ENCODE measurements around the gene KLHL7. TPM values are rescaled to one million over a fixed set of nuclear protein-coding genes. Genes with fewer than 3 reads are reported as not detected.
A peak's percentile ranks its signal among the peaks of the same experiment; 100 is the strongest.
"Not testable (repeated sequence)": the region's sequence is repeated elsewhere in the genome, so short reads cannot be mapped to it uniquely, and the experiment has no call there.

The KLHL7 gene
- total RNA-seq, 1 donor from 2014 or later, result 18.1 TPM

GRCh38 chr7:23214423-23214822 lies 108.8 kb downstream of the KLHL7 start:
- no peak for DNase-seq (ENCODE audit: low spot score)

GRCh38 chr7:23214938-23215337 lies 109.4 kb downstream of the KLHL7 start:
- DNase-seq (ENCODE audit: low spot score), result no peak

- peak; percentile 32 for DNase-seq (ENCODE audit: low spot score)
Measured at GRCh38 chr7:23216021-23216420, 110.4 kb downstream of the KLHL7 start.

GRCh38 chr7:23218196-23218595 lies 112.6 kb downstream of the KLHL7 start:
- DNase-seq (ENCODE audit: low spot score), result no peak

GRCh38 chr7:23220690-23221305 lies 115.2 kb downstream of the KLHL7 start:
- DNase-seq (ENCODE audit: low spot score), result peak; percentile 38

- no peak for DNase-seq (ENCODE audit: low spot score)
Measured at GRCh38 chr7:23222439-23223030, 117.0 kb downstream of the KLHL7 start.

GRCh38 chr7:23224364-23224763 lies 118.8 kb downstream of the KLHL7 start:
- DNase-seq (ENCODE audit: low spot score), result not testable (repeated sequence)

- DNase-seq (ENCODE audit: low spot score), result no peak
Measured at GRCh38 chr7:23226844-23227450, 121.4 kb downstream of the KLHL7 start.

Other genes starting within 250 kb of the KLHL7 start
- gene HYCC1, start 91.7 kb upstream of the KLHL7 start, total RNA-seq (ENCODE audit: insufficient read depth, low replicate concordance), result 46.0 TPM
- gene NUP42, start 76.3 kb downstream of the KLHL7 start, total RNA-seq (ENCODE audit: insufficient read depth, low replicate concordance), result 40.7 TPM
- gene GPNMB, start 141.0 kb downstream of the KLHL7 start, total RNA-seq (ENCODE audit: insufficient read depth, low replicate concordance), result 77.5 TPM
- 49.4 TPM for gene MALSU1, start 193.6 kb downstream of the KLHL7 start, total RNA-seq (ENCODE audit: insufficient read depth, low replicate concordance)